Measurements from ENCODE around the gene ERCC1. TPM values are rescaled to one million over a fixed set of nuclear protein-coding genes. Genes with fewer than 3 reads are reported as not detected.

The ERCC1 gene
- total and polyA plus RNA-seq, 2 of the 13 experiments (the other 11 are each of a cell fraction or from before 2014, with no cell fraction given): 40.0 to 66.4 TPM

DNA sequence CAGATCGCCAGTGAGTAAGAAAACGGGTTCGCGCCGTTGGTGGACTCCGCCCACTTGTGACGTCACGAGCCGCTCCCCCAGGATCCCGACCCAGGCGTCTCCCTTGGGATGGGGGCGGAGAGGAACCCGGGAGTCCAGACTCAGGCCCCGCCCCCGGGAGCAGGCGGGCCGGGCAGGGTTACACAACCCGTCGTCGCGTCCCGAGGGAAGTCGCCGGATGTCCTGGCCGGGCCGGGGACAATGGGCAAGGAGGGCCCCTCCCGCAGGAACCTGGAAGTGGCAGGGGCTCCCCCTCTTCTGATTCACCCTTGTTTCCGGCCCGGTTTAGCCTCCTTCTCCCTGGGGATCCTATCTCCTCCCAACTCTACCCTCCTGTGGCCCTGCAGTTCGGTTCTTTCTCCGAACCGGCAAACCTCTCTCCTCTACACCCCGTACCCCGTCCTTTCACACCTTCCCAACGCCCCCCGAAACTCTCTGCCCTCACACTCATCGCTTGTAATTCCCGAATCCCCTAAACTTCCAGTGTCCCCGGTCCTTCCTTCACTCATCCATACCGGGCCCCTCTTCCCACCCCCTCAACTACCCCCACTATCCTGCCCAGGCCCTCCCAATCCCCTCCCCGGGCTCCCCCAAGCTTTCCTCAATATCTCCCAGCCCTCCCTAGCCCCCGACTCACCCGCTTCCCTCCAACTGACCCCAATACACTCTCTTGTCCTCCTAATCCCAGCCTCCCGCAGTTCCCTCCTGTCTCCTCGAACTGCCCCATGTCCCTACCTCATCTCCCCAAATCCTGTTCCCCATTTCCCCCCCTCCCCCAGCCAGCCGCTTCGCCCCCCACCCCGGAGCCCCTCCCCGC, 20.0 kb upstream of the ERCC1 start (continued):
- TF ChIP-seq FOXP1 (IDR thresholded peaks at IDR 0.05): no peak
- peak; percentile 15; the same call in 1 of the 2 replicates for TF ChIP-seq FOXP1 (CRISPR knock-in tag; IDR thresholded peaks at IDR 0.05)
- no peak for TF ChIP-seq ZNF326 (CRISPR knock-in tag; IDR thresholded peaks at IDR 0.05; ENCODE audit: borderline replicate concordance)
- TF ChIP-seq PHF8 (CRISPR knock-in tag; IDR thresholded peaks at IDR 0.05): 0 out of 2 replicates have a peak, but pooled peaks have one; percentile 33
- no peak for TF ChIP-seq ZNF572 (CRISPR knock-in tag; IDR thresholded peaks at IDR 0.05)
- peak; percentile 74 for TF ChIP-seq HOXA3 (CRISPR knock-in tag; IDR thresholded peaks at IDR 0.05)
- TF ChIP-seq, protein P1, sequence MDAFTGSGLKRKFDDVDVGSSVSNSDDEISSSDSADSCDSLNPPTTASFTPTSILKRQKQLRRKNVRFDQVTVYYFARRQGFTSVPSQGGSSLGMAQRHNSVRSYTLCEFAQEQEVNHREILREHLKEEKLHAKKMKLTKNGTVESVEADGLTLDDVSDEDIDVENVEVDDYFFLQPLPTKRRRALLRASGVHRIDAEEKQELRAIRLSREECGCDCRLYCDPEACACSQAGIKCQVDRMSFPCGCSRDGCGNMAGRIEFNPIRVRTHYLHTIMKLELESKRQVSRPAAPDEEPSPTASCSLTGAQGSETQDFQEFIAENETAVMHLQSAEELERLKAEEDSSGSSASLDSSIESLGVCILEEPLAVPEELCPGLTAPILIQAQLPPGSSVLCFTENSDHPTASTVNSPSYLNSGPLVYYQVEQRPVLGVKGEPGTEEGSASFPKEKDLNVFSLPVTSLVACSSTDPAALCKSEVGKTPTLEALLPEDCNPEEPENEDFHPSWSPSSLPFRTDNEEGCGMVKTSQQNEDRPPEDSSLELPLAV (CRISPR knock-in tag; conservative IDR thresholded peaks at IDR 0.05; ENCODE audit: low read depth): no peak
- no peak for TF ChIP-seq ZNF121 (CRISPR knock-in tag; IDR thresholded peaks at IDR 0.05)
- TF ChIP-seq FOXC1 (CRISPR knock-in tag; IDR thresholded peaks at IDR 0.05; ENCODE audit: borderline replicate concordance): no peak
- TF ChIP-seq CEBPG (CRISPR knock-in tag; IDR thresholded peaks at IDR 0.05): peak; percentile 92
- TF ChIP-seq KLF12 (CRISPR knock-in tag; IDR thresholded peaks at IDR 0.05; ENCODE audit: borderline replicate concordance): peak; percentile 44; the same call in 1 of the 2 replicates
- no peak for TF ChIP-seq ASH2L (IDR thresholded peaks at IDR 0.05; ENCODE audit: insufficient read length, low read depth, low read length)
- TF ChIP-seq ZNF350 (CRISPR knock-in tag; IDR thresholded peaks at IDR 0.05; ENCODE audit: borderline replicate concordance, low read depth): peak; percentile 56; the same call in 1 of the 2 replicates
- no peak for TF ChIP-seq ZBTB38 (CRISPR knock-in tag; IDR thresholded peaks at IDR 0.05)
- TF ChIP-seq, protein P2, sequence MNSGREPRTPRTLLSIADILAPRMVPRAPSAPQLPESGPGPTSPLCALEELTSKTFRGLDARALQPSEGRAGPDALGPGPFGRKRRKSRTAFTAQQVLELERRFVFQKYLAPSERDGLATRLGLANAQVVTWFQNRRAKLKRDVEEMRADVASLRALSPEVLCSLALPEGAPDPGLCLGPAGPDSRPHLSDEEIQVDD (CRISPR knock-in tag; IDR thresholded peaks at IDR 0.05; ENCODE audit: borderline replicate concordance): 0 out of 2 replicates have a peak, but pooled peaks have one; percentile 22
- peak; percentile 47; the same call in 1 of the 2 replicates for TF ChIP-seq ZFY (CRISPR knock-in tag; IDR thresholded peaks at IDR 0.05)
- peak; percentile 31; the same call in 1 of the 2 replicates for TF ChIP-seq ZNF24 (IDR thresholded peaks at IDR 0.05)
- peak; percentile 42; the same call in 1 of the 2 replicates for TF ChIP-seq YEATS2 (CRISPR knock-in tag; IDR thresholded peaks at IDR 0.05; ENCODE audit: borderline replicate concordance)
- TF ChIP-seq HBP1 (CRISPR knock-in tag; IDR thresholded peaks at IDR 0.05; ENCODE audit: low read depth): no peak
- peak; percentile 56; the same call in 1 of the 2 replicates for TF ChIP-seq TFDP1 (CRISPR knock-in tag; IDR thresholded peaks at IDR 0.05; ENCODE audit: borderline replicate concordance)
- TF ChIP-seq RELA (CRISPR knock-in tag; IDR thresholded peaks at IDR 0.05): no peak
- TF ChIP-seq DR1 (CRISPR knock-in tag; IDR thresholded peaks at IDR 0.05): no peak; the same call in 1 of the 2 replicates
- TF ChIP-seq SSRP1 (CRISPR knock-in tag; IDR thresholded peaks at IDR 0.05): no peak
- TF ChIP-seq, protein P3, sequence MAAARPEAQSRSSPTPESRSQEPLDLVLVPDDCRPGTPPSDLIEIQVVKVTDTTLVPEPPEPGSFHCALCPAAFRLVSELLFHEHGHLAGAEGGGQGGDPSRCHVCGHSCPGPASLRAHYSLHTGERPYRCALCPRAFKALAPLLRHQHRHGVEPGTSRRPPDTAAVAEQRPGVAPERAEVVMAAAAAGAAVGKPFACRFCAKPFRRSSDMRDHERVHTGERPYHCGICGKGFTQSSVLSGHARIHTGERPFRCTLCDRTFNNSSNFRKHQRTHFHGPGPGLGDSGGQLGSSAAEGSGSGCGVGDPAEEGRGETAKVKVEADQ (CRISPR knock-in tag; IDR thresholded peaks at IDR 0.05; ENCODE audit: borderline replicate concordance): no peak
- no peak for TF ChIP-seq SMAD9 (CRISPR knock-in tag; IDR thresholded peaks at IDR 0.05)
